Heart right ventricle (tissue), 16 donors: Measurements from ENCODE around the gene HADHA. TPM values are rescaled to one million over a fixed set of nuclear protein-coding genes. Genes with fewer than 3 reads are reported as not detected.

Source experiments
- ATAC-seq, 8 donors: fragments of 200-7000 bp; cut with Tn5 transposase; one replicate each; pipeline ENCODE4 v1.9.1; 2020; ENCODE audit warnings: mild to moderate bottlenecking in 8 of 8, moderate library complexity in 8 of 8, moderate number of reproducible peaks in 1 of 8
- DNase-seq, 2 donors: peaks; one replicate each; pipeline ENCODE4 v3.0.0-alpha.2; 2020
- H3K27ac ChIP-seq, 10 donors: fragments of 200-600 bp; sonication (generic) in 2 of 10; one replicate each; pipeline versions ENCODE4 v1.5.0 to v1.8.0; 2020 to 2022; ENCODE audit warnings: mild to moderate bottlenecking in 3 of 10
- H3K27me3 ChIP-seq, 7 donors: fragments of 200-600 bp; one replicate each; pipeline ENCODE4 v1.8.0; 2021 to 2022; ENCODE audit warnings: mild to moderate bottlenecking in 2 of 7
- H3K36me3 ChIP-seq, 9 donors: fragments of 200-600 bp; sonication (generic) in 1 of 9; one replicate each; pipeline versions ENCODE4 v1.5.0 to v1.8.0; 2020 to 2022; ENCODE audit warnings: mild to moderate bottlenecking in 2 of 9
- H3K4me1 ChIP-seq, 9 donors: fragments of 200-600 bp; sonication (generic) in 1 of 9; one replicate each; pipeline versions ENCODE4 v1.5.0 to v1.8.0; 2020 to 2022; ENCODE audit warnings: mild to moderate bottlenecking in 4 of 9
- H3K4me3 ChIP-seq, 10 donors: fragments of 200-600 bp; sonication (generic) in 2 of 10; one replicate each; pipeline versions ENCODE4 v1.5.0 to v1.8.0; 2020 to 2022; ENCODE audit warnings: mild to moderate bottlenecking in 7 of 10, moderate library complexity in 2 of 10
- H3K9me3 ChIP-seq, 11 donors: fragments of 200-600 bp in 10 of 11; sonication (generic) in 2 of 11; one replicate each; pipeline versions ENCODE4 v1.5.0 to v1.8.0; 2013 to 2022; ENCODE audit warnings: mild to moderate bottlenecking in 2 of 11, control low read depth in 1 of 11, moderate library complexity in 1 of 11
- WGBS, 2 donors: extraction: QIAGEN DNeasy Blood & Tissue Kit; methylation state at CpG; one replicate each; pipeline ENCODE4 v1.1.7; 2013; ENCODE audit warnings: inconsistent platforms in 1 of 2; 5-methylcytosine and 5-hydroxymethylcytosine counted together
- intact Hi-C, 10 donors: fragments of 100-400 bp; cut with DNase I; formaldehyde crosslinking; loops; one replicate each; pipeline versions ENCODE4 v1.11.1 to v1.14.2; 2022
- polyA plus RNA-seq, 2 donors: library from polyadenylated mRNA; stranded (reverse); fragments of 200-250 nt; gene quantifications; one replicate each; pipeline ENCODE4 v1.2.3, GENCODE V29; 2013
- total RNA-seq, 10 donors: library from RNA; stranded (reverse); fragmentation: NEBNext Ultra II Directional in 3 of 10; extraction: Animal tissue kit (Norgen Biotek cat#: 25700) in 3 of 10; gene quantifications; one replicate each; pipeline versions ENCODE4 v1.2.1 to v1.2.4, GENCODE V29; 2021 to 2023
- TF ChIP-seq, protein P1 (sequence below), 9 donors: fragments of 200-600 bp; sonication (generic) in 2 of 9; IDR thresholded peaks; one replicate each; pipeline versions ENCODE4 v1.5.0 to v1.8.0; 2021 to 2022; ENCODE audit warnings: antibody characterized with exemption in 9 of 9, mild to moderate bottlenecking in 5 of 9, moderate library complexity in 1 of 9
- donor health status: Arrhythmogenic right ventricular cardiomyopathy.
- donor health status: ischemic (EF 13 %, LVEDD 7.1; RV severe dilation, severe dysfunction).
- donor health status: healthy with polysubstance abuse.
- donor health status: DM: no; HTN: yes; CAD: no.
- donor health status: DM: no; HTN: no; CAD: no.
- donor health status: ischemic (EF 25% LVEDD 6.9; RV normal size, moderate dysfunction).
- donor health status: ischemic (EF 25% LVEDD 5.7; RV mildly dilated, moderate dysfunction).
- donor health status: healthy.
- donor health status: DM: yes; HTN: yes; CAD: no.
- donor health status: Ischemic cardiomyopathy.
- donor health status: ischemic (EF 35%, LVEDD 5.7; RV mildly dilated, moderate dysfunction).
- donor health status: nonischemic (EF 11% LVEDD 7.7; RV severe dilation, severe dysfunction).
- donor health status: DM: yes; HTN: yes; CAD: no.
- donor health status: PGD.
- donor health status: ischemic (EF 29% LVEDD 5.4; RV normal size, mild dysfunction).
- donor health status: nonischemic (EF 23%, LVEDD 6.1; RV moderate dilation, normal function).

The HADHA gene
- total and polyA plus RNA-seq, 12 donors, result 143 to 686 (median 377) TPM

DNA sequence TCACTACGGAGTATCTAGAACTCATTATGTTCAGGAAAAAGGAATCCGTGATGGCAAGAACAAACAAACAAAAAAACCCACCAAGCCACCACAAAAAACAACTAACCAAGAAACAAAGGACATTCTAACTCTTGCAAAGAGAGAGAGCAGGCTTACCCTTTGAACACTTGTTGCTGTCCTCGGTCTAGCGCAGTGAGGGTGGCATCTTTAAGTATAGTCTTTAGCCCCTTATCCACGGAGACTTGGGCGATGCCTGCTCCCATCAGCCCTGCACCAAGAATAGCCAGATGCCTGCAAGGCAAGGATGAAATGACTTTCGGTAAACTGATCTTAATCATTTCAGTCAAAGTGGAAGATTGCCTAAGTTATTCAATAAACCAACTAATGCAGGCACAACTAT lies 40.5 kb downstream of the HADHA start:
- TF ChIP-seq, protein P1, sequence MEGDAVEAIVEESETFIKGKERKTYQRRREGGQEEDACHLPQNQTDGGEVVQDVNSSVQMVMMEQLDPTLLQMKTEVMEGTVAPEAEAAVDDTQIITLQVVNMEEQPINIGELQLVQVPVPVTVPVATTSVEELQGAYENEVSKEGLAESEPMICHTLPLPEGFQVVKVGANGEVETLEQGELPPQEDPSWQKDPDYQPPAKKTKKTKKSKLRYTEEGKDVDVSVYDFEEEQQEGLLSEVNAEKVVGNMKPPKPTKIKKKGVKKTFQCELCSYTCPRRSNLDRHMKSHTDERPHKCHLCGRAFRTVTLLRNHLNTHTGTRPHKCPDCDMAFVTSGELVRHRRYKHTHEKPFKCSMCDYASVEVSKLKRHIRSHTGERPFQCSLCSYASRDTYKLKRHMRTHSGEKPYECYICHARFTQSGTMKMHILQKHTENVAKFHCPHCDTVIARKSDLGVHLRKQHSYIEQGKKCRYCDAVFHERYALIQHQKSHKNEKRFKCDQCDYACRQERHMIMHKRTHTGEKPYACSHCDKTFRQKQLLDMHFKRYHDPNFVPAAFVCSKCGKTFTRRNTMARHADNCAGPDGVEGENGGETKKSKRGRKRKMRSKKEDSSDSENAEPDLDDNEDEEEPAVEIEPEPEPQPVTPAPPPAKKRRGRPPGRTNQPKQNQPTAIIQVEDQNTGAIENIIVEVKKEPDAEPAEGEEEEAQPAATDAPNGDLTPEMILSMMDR (IDR thresholded peaks at IDR 0.05), result no peak
- no peaks in the 10 kb centered on the region for H3K27me3 ChIP-seq
- DNase-seq (no peak), ATAC-seq (no peak)
- H3K9me3 ChIP-seq, result no peaks in the 10 kb centered on the region
- no peak overlapping the region for H3K27ac ChIP-seq
- H3K36me3 ChIP-seq, result peaks cover 0 to 100% (median 69%) of the 10 kb centered on the region in 9 donors
- intact Hi-C loops, result loop anchor here in 1 of 10 donors (10.0 kb wide), 1 partner anchor 81 kb away; no protein-coding TSS in a partner anchor
- no peak overlapping the region for H3K4me3 ChIP-seq
- WGBS, 2 donors, result 90 to 91% methylated on average over 7 of the region's 7 CpGs
- H3K4me1 ChIP-seq, result no peaks in the 10 kb centered on the region

DNA sequence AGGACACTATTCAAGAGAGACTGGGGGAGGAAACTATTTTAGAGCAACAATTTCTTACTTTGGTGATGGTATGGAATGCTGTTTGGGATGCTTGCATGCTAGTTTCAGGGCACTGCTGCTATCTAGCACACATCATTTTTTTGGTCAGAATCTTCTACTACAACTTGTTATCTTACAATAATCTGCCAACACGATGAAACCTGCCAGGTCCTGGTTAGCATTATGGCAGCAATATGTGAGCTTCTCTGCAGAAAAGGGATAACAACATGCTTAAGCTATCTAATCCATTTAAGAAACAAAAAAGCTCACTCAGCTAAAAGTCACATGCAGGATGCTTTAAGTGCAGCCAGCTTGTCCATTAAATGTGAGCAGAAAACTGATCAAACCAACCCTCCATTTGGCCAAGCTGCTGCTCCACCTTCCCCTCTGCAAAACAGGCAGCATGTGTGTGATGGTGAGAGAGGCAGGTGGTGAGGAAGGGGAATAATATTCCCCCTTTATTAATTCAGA lies 41.4 kb downstream of the HADHA start:
- TF ChIP-seq, protein P1 (IDR thresholded peaks at IDR 0.05), result no peak
- no peaks in the 10 kb centered on the region for H3K4me1 ChIP-seq
- no peaks in the 10 kb centered on the region for H3K9me3 ChIP-seq
- peaks cover 0 to 100% (median 69%) of the 10 kb centered on the region in 9 donors for H3K36me3 ChIP-seq
- no peaks in the 10 kb centered on the region for H3K27me3 ChIP-seq
- DNase-seq (no peak), ATAC-seq (no peak)
- no peak overlapping the region for H3K4me3 ChIP-seq
- 39 to 40% methylated on average over 1 of the region's 1 CpG for WGBS, 2 donors
- intact Hi-C loops, result loop anchor here in 1 of 10 donors (10.0 kb wide), 1 partner anchor 82 kb away; no protein-coding TSS in a partner anchor
- no peak overlapping the region for H3K27ac ChIP-seq

DNA sequence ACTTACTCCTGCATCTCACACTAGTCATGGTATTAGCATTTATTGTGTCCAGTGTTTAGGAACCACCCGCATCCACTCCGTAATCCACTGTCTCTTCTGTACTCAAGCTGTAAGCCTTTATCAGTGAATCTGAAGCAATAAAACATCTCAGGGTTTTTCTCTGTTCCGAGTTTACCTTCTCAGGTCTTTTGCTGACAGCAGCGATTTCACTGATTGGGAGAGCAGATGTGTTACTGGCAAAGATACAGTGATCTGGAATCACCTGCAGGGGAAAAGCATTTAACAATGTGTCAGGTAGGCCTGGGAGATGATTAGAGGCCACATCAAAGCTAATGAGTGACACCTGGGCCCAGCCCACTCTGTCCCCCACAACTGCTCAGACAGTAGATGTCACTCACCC lies 46.9 kb downstream of the HADHA start:
- DNase-seq, result no peak
- intact Hi-C loops, result no loop called here
- 96 to 99% methylated on average over 4 of the region's 4 CpGs for WGBS, 2 donors
- Histone ChIP-seq H3K36me3 (peaks cover 0 to 100% (median 83%) of the 10 kb centered on the region in 9 donors), H3K4me3 (no peak overlapping the region), H3K27ac (no peak overlapping the region), H3K9me3 (no peaks in the 10 kb centered on the region), H3K4me1 (peaks cover 0 to 15% (median 4%) of the 10 kb centered on the region in 9 donors), H3K27me3 (no peaks in the 10 kb centered on the region)
- ATAC-seq, result no peak
- TF ChIP-seq, protein P1 (IDR thresholded peaks at IDR 0.05), result no peak

DNA sequence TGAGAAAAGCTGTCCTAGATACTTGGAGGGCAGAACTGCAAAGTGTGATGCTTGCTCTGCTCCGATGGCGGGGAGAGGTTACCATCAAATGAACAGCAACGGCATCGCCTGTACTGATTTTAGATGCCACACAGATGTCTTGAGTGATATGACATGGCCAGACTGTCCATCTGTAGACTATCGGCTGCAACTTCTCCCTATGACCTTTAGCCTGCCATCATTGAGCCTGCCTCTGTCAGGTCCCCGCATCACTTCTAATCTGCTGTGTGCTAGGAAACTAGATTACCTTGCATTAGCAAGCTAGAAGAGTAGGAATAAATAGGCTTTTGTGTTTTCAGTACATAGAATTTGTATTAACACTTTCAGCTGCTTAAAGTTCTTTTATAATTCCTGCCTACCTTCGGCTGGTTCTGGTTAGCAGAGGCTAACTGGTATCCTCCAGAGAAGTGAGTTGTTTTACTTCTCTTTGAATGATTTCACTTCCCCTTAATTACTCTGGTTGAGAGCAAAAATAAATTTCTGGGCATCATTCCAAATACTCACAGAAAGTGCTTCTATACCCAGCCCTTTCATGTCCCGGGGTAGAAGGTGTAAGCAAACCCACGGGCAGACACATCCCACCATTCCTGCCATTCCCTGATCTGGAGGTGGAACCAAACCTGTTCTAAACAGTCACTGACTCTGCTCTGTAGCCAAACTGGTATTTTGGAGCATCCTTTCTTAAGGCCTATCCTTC lies 47.6 kb downstream of the HADHA start:
- peaks cover 0 to 15% (median 4%) of the 10 kb centered on the region in 9 donors for H3K4me1 ChIP-seq
- H3K36me3 ChIP-seq, result peaks cover 0 to 100% (median 78%) of the 10 kb centered on the region in 9 donors
- DNase-seq (no peak), ATAC-seq (peak in 3 of 8 donors; percentile 32 to 45 (median 35))
- no peaks in the 10 kb centered on the region for H3K9me3 ChIP-seq
- H3K27me3 ChIP-seq, result no peaks in the 10 kb centered on the region
- TF ChIP-seq, protein P1 (IDR thresholded peaks at IDR 0.05), result no peak
- intact Hi-C loops, result no loop called here
- no peak overlapping the region for H3K4me3 ChIP-seq
- 72 to 77% methylated on average over 9 of the region's 9 CpGs for WGBS, 2 donors
- H3K27ac ChIP-seq, result peak overlapping the region in 1 of 10 donors; percentile 5
